Fibroblast of pulmonary artery (primary cell): ENCODE results near the gene AKAP12.

Experiments used
- DNase-seq: peaks from one replicate; pipeline ENCODE4 v3.0.0-alpha.2; 2010; ENCODE audit warnings: low read depth
- H3K4me3 ChIP-seq: replicated peaks from 2 replicates; pipeline ENCODE4 v1.5.1; 2011; ENCODE audit warnings: low read depth, mild to moderate bottlenecking, control low read depth, low read length, moderate library complexity
- TF ChIP-seq, protein P1 (sequence below): IDR thresholded peaks from 2 replicates; pipeline ENCODE4 v1.5.1; 2011; ENCODE audit warnings: mild to moderate bottlenecking, control low read depth, low read length, inconsistent platforms; ENCODE audit errors: missing control alignments

Gene AKAP12

DNA sequence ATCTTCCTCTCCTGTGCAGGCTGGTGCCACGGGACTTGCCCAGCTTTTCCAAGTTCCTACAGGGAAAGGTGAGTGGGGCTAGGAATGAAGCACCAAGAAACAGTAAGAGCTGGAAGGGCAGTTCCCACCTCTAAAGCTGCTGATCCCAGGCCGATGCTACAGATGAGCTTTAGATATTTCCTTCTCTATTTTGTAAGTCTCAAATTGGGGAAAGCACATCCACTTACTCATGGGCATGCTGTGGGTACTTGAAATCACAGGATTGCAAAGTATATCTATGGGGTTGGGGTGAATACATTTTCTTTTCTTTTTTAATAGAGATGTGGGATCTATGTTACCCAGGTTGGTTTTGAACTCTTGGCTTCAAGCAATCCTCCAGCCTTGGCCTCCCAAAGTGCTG is 148.5 kb downstream of the AKAP12 start:
- TF ChIP-seq, protein P1, sequence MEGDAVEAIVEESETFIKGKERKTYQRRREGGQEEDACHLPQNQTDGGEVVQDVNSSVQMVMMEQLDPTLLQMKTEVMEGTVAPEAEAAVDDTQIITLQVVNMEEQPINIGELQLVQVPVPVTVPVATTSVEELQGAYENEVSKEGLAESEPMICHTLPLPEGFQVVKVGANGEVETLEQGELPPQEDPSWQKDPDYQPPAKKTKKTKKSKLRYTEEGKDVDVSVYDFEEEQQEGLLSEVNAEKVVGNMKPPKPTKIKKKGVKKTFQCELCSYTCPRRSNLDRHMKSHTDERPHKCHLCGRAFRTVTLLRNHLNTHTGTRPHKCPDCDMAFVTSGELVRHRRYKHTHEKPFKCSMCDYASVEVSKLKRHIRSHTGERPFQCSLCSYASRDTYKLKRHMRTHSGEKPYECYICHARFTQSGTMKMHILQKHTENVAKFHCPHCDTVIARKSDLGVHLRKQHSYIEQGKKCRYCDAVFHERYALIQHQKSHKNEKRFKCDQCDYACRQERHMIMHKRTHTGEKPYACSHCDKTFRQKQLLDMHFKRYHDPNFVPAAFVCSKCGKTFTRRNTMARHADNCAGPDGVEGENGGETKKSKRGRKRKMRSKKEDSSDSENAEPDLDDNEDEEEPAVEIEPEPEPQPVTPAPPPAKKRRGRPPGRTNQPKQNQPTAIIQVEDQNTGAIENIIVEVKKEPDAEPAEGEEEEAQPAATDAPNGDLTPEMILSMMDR, result no peak
- no peak overlapping the region for H3K4me3 ChIP-seq
- DNase-seq, result no peak

GRCh38 chr6:151388997-151389617 is 149.3 kb downstream of the AKAP12 start:
- H3K4me3 ChIP-seq, result peak overlapping the region; percentile 78
- TF ChIP-seq, protein P1, result no peak
- no peak for DNase-seq

- TF ChIP-seq, protein P1, result no peak
- peak overlapping the region; percentile 78 for H3K4me3 ChIP-seq
- peak; percentile 77 for DNase-seq
Measured at GRCh38 chr6:151389618-151390275, 150.0 kb downstream of the AKAP12 start.

GRCh38 chr6:151390276-151390850 is 150.6 kb downstream of the AKAP12 start:
- peak overlapping the region; percentile 78 for H3K4me3 ChIP-seq
- TF ChIP-seq, protein P1, result no peak
- DNase-seq, result peak; percentile 99

- H3K4me3 ChIP-seq, result peak overlapping the region; percentile 75
- TF ChIP-seq, protein P1, result no peak
- peak; percentile 71 for DNase-seq
Measured at GRCh38 chr6:151390851-151391470, 151.2 kb downstream of the AKAP12 start.

DNA sequence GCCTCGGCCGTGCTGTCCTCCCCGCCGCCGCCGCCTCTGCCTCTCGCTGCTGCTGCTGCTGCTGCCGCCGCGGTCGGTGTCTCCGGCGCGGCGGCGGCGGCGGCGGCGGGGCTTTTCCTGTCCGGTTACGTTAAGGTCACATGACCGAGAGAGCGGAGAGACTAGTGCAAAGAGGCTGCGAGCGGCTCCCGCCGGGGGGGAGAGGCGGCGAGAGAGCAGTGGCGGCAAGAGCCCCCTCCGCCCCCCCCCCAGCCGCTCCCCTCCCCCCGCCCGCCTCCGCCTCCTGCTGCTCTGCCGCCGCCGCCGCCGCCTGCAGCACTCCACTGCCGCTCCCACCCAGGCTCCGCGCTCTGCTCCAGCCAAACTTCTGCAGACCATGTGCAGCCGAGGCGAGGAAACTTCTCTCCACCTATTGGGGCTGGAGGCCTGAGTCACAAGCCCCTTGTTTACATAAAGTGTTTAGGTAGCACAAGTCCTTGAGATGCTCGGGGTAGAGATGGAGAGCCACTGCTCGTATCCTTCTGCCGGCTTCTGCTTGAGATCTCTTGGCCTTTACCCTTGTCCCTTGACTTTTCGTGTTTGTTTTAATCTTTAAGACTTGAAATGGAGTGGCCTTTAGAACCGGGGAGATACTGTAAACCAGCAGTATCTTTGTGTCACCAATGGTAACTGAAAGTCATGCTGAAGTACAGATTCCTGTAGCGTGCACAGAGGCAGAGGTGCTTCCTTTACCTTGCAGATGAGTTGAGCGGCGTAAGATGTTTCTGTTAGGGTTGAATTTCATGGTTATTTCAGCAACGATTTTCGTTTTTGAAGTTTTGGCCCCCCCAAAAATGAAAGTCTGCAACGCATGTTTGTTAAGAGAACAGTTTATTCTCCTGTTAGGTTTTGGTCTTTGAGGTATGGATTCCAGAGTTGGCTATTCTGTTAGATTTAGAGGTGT is 152.0 kb downstream of the AKAP12 start, which contains the start of gene ZBTB2:
Gene ZBTB2 (minus strand): TSS at position 89 of the 943 bp plus-strand sequence. CDS start 17,922 bp downstream, outside the sequence.
- TF ChIP-seq, protein P1, result no peak
- peak within 1 kb of the TSS; percentile 75 for H3K4me3 ChIP-seq

More for the DNA sequence above, 152.0 kb downstream of the AKAP12 start, which contains the start of gene ZBTB2:
- DNase-seq, result peak; percentile 74
